Heart left ventricle (tissue), 16 donors: Measurements from ENCODE around the gene EPB41. TPM values are rescaled to one million over a fixed set of nuclear protein-coding genes. Genes with fewer than 3 reads are reported as not detected.

Source experiments
- ATAC-seq, 4 donors: fragments of 200-7000 bp; cut with Tn5 transposase; one replicate each; pipeline ENCODE4 v1.9.1; 2020 to 2022; ENCODE audit warnings: moderate library complexity in 4 of 4, mild to moderate bottlenecking in 3 of 4, moderate number of reproducible peaks in 1 of 4
- DNase-seq, 5 donors: peaks; one replicate each; pipeline ENCODE4 v3.0.0-alpha.2; 2020
- H3K27ac ChIP-seq, 12 donors: fragments of 200-600 bp; sonication (generic) in 4 of 12; one replicate each; pipeline versions ENCODE4 v1.5.0 to v1.8.0; 2016 to 2022; ENCODE audit warnings: mild to moderate bottlenecking in 2 of 12
- H3K27me3 ChIP-seq, 9 donors: fragments of 200-600 bp; sonication (generic) in 2 of 9; one replicate each; pipeline versions ENCODE4 v1.5.1 to v1.8.0; 2016 to 2022; ENCODE audit warnings: mild to moderate bottlenecking in 3 of 9
- H3K36me3 ChIP-seq, 9 donors: fragments of 200-600 bp; sonication (generic) in 2 of 9; one replicate each; pipeline versions ENCODE4 v1.5.0 to v1.8.0; 2018 to 2022; ENCODE audit warnings: mild to moderate bottlenecking in 2 of 9
- H3K4me1 ChIP-seq, 12 donors: fragments of 200-600 bp; sonication (generic) in 4 of 12; one replicate each; pipeline versions ENCODE4 v1.5.0 to v1.8.0; 2016 to 2022; ENCODE audit warnings: mild to moderate bottlenecking in 3 of 12
- H3K4me3 ChIP-seq, 12 donors: fragments of 200-600 bp; sonication (generic) in 4 of 12; one replicate each; pipeline versions ENCODE4 v1.5.0 to v1.8.0; 2017 to 2022; ENCODE audit warnings: mild to moderate bottlenecking in 9 of 12, moderate library complexity in 4 of 12
- H3K9me3 ChIP-seq, 12 donors: fragments of 200-600 bp; sonication (generic) in 4 of 12; one replicate each; pipeline versions ENCODE4 v1.5.0 to v1.8.0; 2016 to 2022; ENCODE audit warnings: mild to moderate bottlenecking in 1 of 12
- CTCF ChIP-seq, 12 donors: fragments of 200-600 bp; sonication (generic) in 4 of 12; IDR thresholded peaks; one replicate each; pipeline versions ENCODE4 v1.5.0 to v1.8.0; 2018 to 2022; ENCODE audit warnings: antibody characterized with exemption in 12 of 12, mild to moderate bottlenecking in 5 of 12
- POLR2A ChIP-seq, 2 donors: fragments of 450-650 bp; IDR thresholded peaks; one replicate each; pipeline ENCODE4 v1.6.1; 2017; ENCODE audit warnings: antibody characterized with exemption in 2 of 2, mild to moderate bottlenecking in 2 of 2, moderate library complexity in 2 of 2
- WGBS, 4 donors: extraction: QIAGEN DNeasy Blood & Tissue Kit in 2 of 4; methylation state at CpG; one replicate each; pipeline versions ENCODE4 v1.1.5 to v1.1.7; 2013 to 2018; 5-methylcytosine and 5-hydroxymethylcytosine counted together
- intact Hi-C, 10 donors: fragments of 100-400 bp; cut with DNase I; formaldehyde crosslinking; loops; one replicate each; pipeline versions ENCODE4 v1.11.1 to v1.14.2; 2022
- polyA plus RNA-seq, 2 donors: library from polyadenylated mRNA; stranded (reverse); fragments of 200-250 nt; gene quantifications; one replicate each; pipeline ENCODE4 v1.2.3, GENCODE V29; 2013
- total RNA-seq, 9 donors: library from RNA; depleted of rRNA in 2 of 9; stranded (reverse); fragments of >200 nt in 2 of 9; fragmentation: NEBNext Ultra II Directional in 3 of 9; extraction: Animal tissue kit (Norgen Biotek cat#: 25700) in 3 of 9; gene quantifications; one replicate each; pipeline versions ENCODE4 v1.1.0 to v1.2.4, GENCODE V29; 2016 to 2023
- donor health status: ischemic (EF 13 %, LVEDD 7.1; RV severe dilation, severe dysfunction).
- donor health status: healthy with polysubstance abuse.
- donor health status: DM: no; HTN: yes; CAD: no.
- donor health status: DM: no; HTN: no; CAD: no.
- donor health status: ischemic (EF 25% LVEDD 6.9; RV normal size, moderate dysfunction).
- donor health status: ischemic (EF 25% LVEDD 5.7; RV mildly dilated, moderate dysfunction).
- donor health status: healthy.
- donor health status: DM: yes; HTN: yes; CAD: no.
- donor health status: ischemic (EF 35%, LVEDD 5.7; RV mildly dilated, moderate dysfunction).
- donor health status: nonischemic (EF 11% LVEDD 7.7; RV severe dilation, severe dysfunction).
- donor health status: DM: yes; HTN: yes; CAD: no.
- donor health status: PGD.
- donor health status: ischemic (EF 29% LVEDD 5.4; RV normal size, mild dysfunction).
- donor health status: nonischemic (EF 23%, LVEDD 6.1; RV moderate dilation, normal function).

The EPB41 gene
- total and polyA plus RNA-seq, 11 donors, result 7.8 to 34.4 (median 20.1) TPM

- peaks cover 0 to 17% (median 2%) of the 10 kb centered on the region in 9 donors for H3K36me3 ChIP-seq
- no peak overlapping the region for H3K4me3 ChIP-seq
- H3K4me1 ChIP-seq, result peaks cover 0 to 13% (median 0%) of the 10 kb centered on the region in 12 donors
- intact Hi-C loops, result no loop called here
- no peaks in the 10 kb centered on the region for H3K27me3 ChIP-seq
- H3K9me3 ChIP-seq, result no peaks in the 10 kb centered on the region
- DNase-seq (no peak), ATAC-seq (no peak)
- 88 to 99% (median 94%) methylated on average over 3 of the region's 3 CpGs for WGBS, 4 donors
- H3K27ac ChIP-seq, result no peak overlapping the region
- TF ChIP-seq CTCF (IDR thresholded peaks at IDR 0.05), result no peak
Measured at GRCh38 chr1:29094433-29094832, 180.1 kb downstream of the EPB41 start.

- TF ChIP-seq CTCF (IDR thresholded peaks at IDR 0.05) (no peak), POLR2A (IDR thresholded peaks at IDR 0.05) (no peak)
- Histone ChIP-seq H3K4me1 (peaks cover 0 to 13% (median 0%) of the 10 kb centered on the region in 12 donors), H3K27ac (no peak overlapping the region), H3K9me3 (no peaks in the 10 kb centered on the region), H3K36me3 (peaks cover 0 to 22% (median 3%) of the 10 kb centered on the region in 9 donors), H3K4me3 (no peak overlapping the region), H3K27me3 (no peaks in the 10 kb centered on the region)
- DNase-seq (no peak), ATAC-seq (no peak)
- intact Hi-C loops, result no loop called here
- WGBS, 4 donors, result 83 to 91% (median 88%) methylated on average over 1 of the region's 1 CpG
Measured at GRCh38 chr1:29094954-29095353, 180.6 kb downstream of the EPB41 start.

GRCh38 chr1:29096231-29096886, 182.0 kb downstream of the EPB41 start:
- Histone ChIP-seq H3K36me3 (peaks cover 0 to 25% (median 3%) of the 10 kb centered on the region in 9 donors), H3K4me3 (no peak overlapping the region), H3K27me3 (no peaks in the 10 kb centered on the region), H3K9me3 (no peaks in the 10 kb centered on the region), H3K27ac (no peak overlapping the region), H3K4me1 (peaks cover 0 to 4% (median 0%) of the 10 kb centered on the region in 12 donors)
- intact Hi-C loops, result no loop called here
- DNase-seq (no peak), ATAC-seq (no peak)
- WGBS, 4 donors, result 76 to 86% (median 81%) methylated on average over 4 of the region's 4 CpGs
- TF ChIP-seq CTCF (IDR thresholded peaks at IDR 0.05) (no peak), POLR2A (IDR thresholded peaks at IDR 0.05) (no peak)

- WGBS, 4 donors, result 70 to 95% (median 88%) methylated on average over 4 of the region's 4 CpGs
- intact Hi-C loops, result no loop called here
- H3K27me3 ChIP-seq, result no peaks in the 10 kb centered on the region
- no peaks in the 10 kb centered on the region for H3K9me3 ChIP-seq
- H3K4me3 ChIP-seq, result no peak overlapping the region
- no peak for ATAC-seq
- no peak for DNase-seq
- H3K36me3 ChIP-seq, result peaks cover 0 to 35% (median 3%) of the 10 kb centered on the region in 9 donors
- H3K4me1 ChIP-seq, result no peaks in the 10 kb centered on the region
- H3K27ac ChIP-seq, result no peak overlapping the region
- TF ChIP-seq POLR2A (IDR thresholded peaks at IDR 0.05) (no peak), CTCF (IDR thresholded peaks at IDR 0.05) (no peak)
Measured at GRCh38 chr1:29099286-29099685, 184.9 kb downstream of the EPB41 start.
